ENCODE data around the gene LRRC42.

DNA sequence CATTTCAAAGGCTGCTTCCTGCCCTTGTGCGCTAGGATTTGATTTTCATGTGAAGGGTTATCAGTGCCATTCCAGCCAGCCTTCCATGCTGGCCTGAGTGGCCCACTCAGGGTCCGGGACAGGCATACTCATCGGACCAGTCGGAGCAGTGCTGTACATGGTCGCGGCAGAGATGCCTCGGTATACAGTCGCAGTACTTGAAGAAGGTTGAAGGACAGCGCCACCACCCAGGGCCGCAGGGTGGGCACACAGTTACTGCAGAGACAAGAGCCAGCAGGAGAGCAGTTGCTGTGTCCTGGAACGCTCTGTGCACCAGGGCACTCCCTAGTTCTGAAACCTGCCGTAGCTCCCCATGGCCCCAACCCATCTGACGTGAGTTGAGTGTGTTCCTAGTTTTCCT is 62.7 kb downstream of the LRRC42 start:
- TF ChIP-seq CTCF (IDR thresholded peaks at IDR 0.05) (no peak), POLR2A (IDR thresholded peaks at IDR 0.05) (no peak)
